Measurements from ENCODE around the gene YIPF4.
"Not testable (repeated sequence)": the region's sequence is repeated elsewhere in the genome, so short reads cannot be mapped to it uniquely, and the experiment has no call there.

DNA sequence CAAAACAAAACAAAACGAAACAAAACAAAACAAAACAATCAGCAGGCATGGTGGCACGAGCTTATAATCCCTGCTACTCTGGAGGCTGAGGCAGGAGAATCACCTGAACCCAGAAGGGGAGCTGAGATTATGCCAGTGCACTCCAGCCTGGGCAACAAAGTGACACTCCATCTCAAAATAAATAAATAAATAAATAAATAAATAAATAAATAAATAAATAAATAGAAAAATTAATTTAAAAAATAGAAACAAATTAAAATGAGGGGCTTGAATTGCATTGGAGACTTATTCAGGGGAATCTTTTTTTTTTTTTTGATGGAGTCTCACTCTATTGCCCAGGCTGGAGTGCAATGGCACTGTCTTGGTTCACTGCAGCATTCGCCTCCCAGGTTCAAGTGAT lies 73.1 kb downstream of the YIPF4 start:
- TF ChIP-seq, protein P1, sequence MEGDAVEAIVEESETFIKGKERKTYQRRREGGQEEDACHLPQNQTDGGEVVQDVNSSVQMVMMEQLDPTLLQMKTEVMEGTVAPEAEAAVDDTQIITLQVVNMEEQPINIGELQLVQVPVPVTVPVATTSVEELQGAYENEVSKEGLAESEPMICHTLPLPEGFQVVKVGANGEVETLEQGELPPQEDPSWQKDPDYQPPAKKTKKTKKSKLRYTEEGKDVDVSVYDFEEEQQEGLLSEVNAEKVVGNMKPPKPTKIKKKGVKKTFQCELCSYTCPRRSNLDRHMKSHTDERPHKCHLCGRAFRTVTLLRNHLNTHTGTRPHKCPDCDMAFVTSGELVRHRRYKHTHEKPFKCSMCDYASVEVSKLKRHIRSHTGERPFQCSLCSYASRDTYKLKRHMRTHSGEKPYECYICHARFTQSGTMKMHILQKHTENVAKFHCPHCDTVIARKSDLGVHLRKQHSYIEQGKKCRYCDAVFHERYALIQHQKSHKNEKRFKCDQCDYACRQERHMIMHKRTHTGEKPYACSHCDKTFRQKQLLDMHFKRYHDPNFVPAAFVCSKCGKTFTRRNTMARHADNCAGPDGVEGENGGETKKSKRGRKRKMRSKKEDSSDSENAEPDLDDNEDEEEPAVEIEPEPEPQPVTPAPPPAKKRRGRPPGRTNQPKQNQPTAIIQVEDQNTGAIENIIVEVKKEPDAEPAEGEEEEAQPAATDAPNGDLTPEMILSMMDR (IDR thresholded peaks at IDR 0.05), result not testable (repeated sequence)
- TF ChIP-seq POLR2A (IDR thresholded peaks at IDR 0.05), result not testable (repeated sequence)

Measured in thyroid gland (tissue), 4 donors.